GM18907 (cell line): Measurements from ENCODE around the gene CADPS.

Experiments
- ATAC-seq: cut with Tn5 transposase; IDR thresholded peaks from one replicate; pipeline ENCODE4 v1.9.1; 2021; ENCODE audit warnings: mild to moderate bottlenecking, moderate library complexity; ENCODE audit not compliant: unreplicated experiment

The CADPS gene

DNA sequence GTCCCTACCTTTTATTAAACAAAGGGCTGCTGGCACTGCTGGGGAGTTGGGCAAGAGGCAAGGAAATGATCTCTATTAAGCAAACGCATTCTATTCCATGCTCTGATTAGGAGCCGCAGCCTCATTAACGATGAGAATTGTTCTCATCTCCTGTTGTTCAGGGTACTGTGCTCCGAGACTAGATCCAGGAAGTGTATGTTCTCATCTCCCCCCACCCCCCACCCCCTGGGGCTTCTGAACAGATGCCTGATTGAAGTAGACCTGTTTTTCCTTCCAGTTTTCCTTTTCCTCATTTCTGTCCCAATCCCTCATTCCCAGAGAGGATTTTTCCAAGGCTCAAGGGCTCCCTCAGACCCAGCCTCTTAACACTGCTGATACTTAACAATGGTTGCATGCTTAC is 420.3 kb downstream of the CADPS start:
- ATAC-seq = no peak

DNA sequence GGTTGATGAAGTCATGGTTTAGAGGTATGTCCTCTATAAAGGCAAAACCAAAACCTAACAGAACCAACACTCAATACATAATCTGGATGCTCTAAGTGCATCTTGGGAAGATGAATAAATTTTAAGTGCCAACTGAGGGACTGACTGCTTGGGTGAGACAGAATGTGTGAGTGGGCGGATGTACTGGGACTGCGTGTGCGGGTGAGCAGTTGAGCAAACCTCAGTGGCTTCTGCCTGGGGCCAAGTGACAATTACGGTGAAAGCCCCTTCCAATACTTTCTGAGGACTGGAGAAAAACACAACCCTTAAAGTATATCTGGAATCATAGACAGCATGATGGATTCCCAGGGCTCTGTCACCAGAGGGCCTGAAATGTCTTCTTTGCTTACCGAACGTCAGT is 421.8 kb downstream of the CADPS start:
- no peak for ATAC-seq

DNA sequence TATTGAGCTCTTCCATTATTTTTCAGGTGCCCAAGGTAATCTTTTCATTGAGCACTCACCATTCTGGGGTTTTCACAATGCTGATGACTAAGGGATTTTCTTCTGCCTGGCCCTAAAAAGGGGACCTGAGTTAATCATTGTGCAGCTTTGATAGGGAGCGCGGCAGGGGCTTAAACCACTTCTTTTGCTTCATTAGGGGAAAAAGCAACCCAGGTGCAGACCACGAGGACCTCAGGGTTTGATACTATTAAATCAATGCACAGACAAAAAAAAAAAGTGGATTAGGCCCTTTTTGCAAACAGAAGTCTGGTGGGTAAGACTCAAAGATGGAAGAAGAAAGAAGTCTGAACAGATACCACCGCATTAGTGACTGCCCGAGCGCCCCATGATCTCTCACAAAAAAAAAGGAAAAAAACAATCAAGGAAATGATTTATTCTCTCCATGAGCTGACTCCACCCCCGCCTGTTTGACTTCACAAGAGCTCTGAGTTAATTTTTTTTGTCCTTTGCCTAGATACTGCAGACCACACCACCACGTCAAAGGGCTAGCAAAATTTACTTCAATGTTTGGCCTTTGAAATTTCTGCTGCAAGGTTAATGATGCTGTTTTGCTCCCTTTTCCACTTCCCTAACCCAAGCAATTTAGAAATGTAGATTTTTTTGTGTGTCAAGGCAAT is 423.9 kb downstream of the CADPS start:
- ATAC-seq = no peak

DNA sequence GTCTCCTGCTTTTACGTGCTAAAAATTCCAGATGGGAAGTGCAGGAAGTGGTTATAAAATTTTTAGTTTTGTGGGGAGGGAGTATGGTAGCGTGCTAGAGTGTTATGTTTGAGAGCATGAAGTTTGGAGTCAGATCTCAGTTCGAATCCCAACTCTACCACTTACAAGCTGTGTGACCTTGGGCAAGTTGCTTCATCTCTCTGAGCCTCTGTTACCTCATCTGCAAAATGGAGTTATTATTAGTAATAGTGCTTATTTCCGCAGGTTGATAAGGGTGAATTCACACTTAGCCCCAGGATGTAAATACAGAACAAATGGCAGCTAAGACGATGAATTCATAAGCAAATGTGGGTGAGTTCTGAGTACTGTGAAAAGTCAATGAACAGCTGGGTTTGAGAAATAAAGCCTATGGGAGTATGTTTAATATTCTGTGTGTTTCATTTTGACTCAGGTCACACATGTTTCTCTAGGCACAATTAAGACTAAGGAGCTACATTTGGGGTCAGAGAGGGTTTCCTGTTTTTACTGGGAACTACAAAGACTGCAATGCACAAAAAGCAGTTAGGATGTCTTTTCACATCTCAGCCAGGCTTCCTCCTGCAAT is 428.8 kb downstream of the CADPS start:
- ATAC-seq = peak; percentile 84

DNA sequence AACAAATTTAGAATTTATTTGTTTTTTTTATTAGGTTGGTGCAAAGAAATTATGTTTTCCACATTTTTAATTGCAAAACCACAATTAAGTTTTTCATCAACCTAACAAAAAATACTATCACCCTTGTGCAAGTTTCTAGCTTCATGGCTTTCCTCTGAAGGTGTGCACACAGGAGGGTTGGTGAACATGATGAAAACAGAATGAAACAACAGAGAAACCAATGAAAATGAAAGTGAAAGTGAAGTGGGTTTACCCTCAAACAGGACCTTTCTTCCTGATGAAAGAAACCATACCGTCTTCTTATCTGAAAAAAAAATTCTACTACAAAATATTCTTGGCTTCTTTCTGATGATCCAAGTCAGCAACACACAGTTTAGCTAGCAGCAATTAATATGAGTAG is 429.9 kb downstream of the CADPS start:
- ATAC-seq = no peak

DNA sequence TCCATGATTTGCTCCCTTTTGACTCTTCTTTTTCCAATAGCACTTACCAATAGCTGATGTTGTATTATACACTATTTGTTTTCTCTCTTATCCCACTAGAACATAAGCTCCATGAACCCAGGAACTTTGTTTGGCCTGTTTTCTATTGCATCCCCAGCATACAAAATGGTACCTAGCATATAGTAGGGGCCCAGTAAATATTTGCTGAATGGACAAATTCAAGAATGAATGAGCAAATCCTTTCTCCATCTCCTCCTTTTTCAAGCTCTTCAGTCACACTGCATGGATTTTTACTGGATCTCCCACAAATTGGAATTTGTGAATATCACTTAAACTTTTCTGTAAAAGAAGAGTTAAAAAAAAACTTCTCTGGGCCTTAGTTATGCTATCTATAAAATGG is 435.2 kb downstream of the CADPS start:
- no peak for ATAC-seq

DNA sequence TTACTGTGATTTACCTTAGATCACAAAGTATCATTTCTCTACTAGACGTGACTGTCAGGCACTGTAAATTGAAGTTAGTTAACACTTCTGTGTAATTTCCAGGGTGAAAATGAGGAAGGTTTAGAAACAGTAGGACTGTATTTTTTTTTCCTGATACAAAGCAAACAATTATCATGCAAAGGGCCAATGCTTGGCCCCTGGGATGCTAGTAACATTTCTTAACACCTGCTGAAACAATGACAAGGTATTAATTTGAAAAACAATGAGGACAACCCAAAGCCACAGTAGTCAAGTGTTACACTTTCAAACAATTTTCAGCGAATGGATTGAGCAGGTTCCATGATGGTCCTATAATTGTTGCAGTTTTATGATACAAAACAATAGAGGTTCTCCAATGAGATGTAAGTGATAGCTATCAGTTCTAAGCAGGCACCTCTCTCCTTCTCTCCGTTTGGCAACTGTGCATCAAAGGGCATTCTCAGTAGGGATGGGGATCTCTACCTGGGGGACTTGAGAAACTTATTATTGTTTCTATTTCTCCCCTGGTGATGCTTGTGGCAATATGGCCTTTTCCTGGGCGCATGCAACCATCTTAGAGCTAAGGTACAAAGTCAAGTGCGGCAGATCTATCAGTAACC is 435.9 kb downstream of the CADPS start:
- ATAC-seq = no peak

DNA sequence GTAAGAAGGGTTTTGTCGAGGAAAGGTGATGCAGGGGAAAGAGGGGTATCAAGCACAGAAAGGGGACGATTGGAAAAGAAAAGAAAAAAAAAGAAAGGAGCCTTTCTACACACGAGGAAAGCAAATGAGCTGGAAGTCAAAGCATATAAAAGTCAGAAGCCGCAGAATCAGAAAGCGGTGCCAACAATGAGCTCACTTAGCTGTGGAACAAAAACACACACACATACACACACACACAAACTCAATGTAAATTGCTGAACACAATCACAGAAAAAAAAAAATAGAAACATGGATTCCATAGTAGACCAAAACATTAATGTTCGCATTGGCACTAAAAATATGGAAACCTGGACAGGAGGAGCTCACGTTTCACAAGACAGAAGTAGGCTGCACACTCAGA is 438.4 kb downstream of the CADPS start:
- ATAC-seq = no peak

DNA sequence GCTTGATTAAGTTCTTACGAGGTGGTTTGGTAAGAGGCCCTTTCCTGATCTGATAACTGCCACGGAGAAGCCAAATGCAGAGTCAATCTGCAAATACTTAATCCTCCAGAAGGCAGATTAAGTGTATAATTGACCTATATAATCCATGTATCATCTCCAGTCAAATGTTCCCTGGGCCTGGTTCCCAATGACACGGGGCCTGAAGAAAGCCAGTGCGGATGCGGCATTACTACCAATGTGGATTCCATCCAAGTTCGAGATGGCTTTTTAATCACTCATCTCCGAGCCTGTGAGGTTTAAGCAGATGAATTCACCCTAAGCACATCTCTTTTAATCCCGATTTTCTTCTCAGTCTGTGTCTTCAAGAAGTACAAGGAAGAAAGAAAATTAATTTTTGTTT is 441.8 kb downstream of the CADPS start:
- no peak for ATAC-seq

DNA sequence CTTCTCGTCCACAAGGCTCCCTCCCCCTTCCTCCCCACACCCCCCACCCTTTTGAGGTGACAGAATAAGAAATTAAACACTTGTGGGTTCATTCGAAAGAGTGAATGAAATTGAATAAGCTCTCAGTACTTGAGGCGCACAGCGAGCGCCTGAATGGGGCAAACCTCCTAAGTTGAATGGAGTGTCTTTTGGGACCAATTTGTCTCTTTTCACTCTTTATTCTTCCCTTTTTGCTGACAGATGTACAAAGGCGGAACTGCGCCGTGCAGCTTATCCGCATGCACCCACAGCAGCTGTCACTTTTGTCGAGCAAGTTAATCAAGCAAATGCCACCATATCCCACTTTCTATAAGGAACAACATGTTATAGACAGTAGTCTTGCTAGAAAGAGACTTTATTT is 454.0 kb downstream of the CADPS start:
- ATAC-seq = no peak

DNA sequence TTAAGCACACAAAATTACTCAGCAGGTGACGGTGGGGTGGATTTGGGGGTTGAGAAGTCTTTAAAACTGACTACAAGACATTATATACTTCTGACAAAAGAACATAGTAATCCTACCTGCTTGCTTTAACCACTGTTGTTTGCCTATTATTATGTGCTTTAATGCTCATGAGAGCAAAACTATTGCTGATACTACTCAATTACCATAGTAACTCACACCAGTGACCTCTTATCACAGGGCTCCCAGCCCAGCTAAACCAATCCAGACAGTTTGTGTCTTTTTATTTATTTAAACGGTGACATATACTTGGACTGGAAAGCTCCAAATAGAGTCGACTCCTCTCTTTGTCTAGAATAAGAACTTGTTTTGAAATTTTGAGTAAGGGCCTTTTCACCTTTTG is 459.1 kb downstream of the CADPS start:
- ATAC-seq = no peak

DNA sequence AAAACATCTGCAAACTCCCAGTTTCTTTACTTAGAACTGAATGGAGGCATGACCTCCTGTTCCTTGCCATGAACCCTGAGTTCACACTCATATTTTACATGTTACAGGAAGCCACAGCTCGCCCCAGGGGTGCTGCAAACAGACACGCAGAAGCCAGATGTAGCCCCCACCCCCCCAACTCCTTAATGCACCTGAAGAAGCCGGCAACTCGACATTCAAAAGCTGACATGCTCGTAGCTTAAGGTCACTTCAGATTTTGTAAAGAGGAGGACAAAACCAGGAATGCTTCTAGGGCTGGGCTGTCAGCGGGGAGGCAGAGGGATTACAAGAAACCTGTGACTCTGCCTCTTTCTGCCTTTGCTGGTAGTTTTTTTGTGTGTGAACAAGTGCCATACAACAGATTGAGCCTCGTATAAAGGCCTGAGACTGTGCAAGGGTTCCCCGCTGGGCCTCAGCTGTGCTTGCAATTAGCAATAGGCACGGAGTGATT is 459.9 kb downstream of the CADPS start:
- ATAC-seq = no peak

DNA sequence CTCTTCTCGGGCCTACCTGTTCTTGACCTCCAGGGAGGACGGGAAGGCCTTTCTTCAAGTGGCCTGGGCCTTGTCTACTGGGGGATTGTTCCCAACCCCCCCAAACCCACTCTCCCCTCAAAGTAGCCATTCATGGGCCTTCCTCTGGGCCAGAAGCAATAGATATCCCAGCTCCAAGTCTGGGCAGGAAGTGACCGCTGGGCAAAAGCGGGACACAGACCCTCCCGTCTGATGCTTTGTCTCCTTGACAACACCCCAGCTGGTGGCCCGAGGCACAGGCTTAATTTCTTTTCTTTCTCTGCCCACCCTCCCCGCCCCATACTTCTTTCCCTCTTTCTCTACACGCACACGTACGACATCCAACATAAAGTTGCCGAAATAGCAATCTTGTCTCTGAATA is 460.4 kb downstream of the CADPS start:
- ATAC-seq = no peak

DNA sequence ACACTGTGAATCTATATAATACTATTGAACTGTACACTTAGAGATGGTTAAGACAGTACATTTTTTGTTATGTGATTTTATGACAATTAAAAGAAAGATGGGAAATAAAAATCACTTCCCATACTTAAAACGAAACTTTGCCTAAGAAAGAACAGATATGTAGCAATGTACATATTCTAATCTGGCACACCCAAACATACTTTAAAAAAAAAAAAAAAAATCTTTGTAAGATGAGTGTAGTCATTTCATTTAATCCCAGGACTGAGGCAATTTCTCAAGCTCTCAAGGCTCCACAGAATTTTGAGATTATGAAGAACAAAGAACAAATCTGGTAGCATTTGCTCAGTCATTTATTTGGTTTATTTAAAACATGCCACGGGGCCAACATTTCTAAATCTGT is 461.5 kb downstream of the CADPS start:
- ATAC-seq = no peak

DNA sequence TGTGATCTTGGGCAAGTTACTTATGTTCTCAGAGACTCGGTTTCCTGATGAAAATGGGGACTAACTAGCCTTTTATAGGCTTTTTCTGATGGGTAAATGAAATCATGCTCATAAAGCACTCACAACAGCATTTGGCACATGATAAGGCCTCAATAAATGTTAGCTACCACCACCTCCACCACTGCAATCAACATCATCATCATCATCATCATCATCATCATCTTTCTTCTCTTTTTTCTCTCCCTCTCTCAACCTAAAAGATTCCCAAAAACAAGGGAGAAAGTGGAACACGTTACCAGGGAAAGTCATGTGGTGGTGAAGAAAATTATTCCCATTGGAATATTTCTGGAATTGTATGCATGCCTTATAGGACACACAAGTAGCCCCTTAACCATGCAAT is 468.3 kb downstream of the CADPS start:
- no peak for ATAC-seq

DNA sequence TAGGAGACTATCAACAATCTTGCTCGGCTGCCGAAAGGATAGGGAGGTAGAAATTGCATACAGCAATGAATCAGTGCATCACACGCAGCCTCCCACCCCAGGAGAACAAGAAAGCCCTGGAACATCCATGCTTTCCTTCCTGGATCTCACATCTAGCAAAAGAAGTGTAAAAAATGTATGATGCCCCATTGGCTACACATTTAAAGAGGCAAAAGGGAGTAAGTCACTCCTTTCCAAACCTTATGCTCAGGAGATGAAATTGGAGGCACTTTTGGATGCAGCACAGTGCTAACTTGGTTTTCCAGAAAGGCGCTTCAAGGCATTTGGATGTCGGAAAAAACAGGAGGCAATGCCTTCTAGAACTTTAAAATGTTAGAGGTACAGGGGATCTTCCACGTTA is 469.6 kb downstream of the CADPS start:
- ATAC-seq = no peak

DNA sequence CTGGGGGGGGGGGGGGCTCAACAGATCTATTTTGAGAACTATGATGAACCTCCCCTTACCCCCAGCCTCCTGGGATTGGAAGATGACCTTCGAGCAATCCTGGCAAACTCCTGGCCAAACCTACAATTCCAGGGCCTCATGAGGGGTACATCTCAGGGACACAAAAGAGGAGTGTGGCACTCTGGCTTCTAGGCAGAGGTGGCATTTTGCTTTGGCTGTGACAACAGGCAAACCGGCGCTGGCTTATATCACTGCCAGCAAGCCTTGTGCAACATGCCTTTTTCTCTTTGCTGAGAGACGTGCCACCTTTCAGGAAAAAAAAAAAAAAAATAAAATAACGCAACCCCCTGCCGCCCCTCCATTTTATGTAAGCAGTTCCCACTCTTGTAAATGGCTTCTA is 470.1 kb downstream of the CADPS start:
- no peak for ATAC-seq

DNA sequence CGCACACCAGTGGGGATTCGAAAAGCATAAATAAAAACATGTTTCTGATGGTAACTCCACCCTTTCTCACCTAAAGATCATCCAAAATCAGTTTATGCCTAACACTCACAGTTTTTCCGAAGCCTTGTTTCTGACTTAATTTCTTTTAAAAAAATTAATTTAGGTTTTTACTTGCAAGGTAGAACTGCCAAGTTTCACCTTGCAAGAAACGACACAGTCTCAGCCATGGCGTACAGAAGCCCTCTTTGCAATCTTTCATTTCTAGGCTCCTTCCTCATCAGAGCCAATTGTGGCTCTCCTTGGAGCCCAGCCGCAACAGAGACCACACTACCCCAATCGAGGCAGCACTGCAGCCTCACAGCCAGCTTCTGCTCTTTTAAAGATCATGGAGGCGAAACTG is 470.9 kb downstream of the CADPS start:
- ATAC-seq = no peak

DNA sequence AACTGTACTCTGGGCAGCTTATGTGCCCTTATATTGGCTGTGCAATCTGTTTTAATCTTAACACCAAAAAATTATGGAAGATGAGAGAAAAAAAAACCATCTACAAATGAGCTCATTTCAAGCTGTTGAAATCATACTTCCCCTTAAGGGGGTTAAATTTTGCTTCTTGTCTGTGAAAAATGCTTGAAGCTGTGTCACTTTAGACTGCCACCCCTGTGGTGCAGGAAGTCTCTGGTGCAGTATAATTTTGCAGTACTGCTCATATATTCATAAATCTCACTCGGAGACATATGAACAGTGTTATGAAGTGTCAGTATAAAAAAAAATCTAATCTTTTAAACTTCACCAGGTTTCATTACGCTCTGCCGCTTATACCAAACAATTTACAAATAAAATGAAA is 471.5 kb downstream of the CADPS start:
- no peak for ATAC-seq

DNA sequence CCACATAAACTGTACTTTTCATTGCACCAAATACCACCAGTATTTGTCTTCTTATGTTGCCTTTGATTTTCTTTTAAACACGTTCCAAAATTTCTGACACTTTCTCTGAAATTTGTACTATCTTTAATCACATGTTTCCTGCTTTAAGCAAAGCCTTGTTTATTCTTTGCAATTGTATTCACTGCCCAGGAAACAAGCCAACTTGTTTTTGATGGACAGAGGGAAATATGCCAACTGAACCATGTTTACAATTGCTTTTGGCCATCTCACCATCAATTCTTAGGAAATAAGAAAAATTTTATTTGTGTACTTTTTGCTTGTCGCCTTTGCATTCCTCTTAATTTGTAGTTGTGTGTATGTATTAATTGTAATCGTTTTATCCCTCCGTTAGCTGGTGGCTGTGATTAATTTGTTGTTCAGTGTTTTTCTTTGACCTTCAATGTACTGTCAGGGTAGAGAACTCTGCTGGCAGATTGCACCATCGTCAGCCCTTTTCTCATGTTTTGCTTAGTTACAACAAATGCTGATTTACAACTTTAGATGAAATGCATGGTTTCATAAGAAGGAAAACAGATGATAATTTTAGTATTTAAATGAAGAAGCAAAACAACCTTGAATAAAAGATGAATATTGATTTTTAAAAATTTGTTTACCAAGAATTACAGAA is 482.5 kb downstream of the CADPS start:
- no peak for ATAC-seq

DNA sequence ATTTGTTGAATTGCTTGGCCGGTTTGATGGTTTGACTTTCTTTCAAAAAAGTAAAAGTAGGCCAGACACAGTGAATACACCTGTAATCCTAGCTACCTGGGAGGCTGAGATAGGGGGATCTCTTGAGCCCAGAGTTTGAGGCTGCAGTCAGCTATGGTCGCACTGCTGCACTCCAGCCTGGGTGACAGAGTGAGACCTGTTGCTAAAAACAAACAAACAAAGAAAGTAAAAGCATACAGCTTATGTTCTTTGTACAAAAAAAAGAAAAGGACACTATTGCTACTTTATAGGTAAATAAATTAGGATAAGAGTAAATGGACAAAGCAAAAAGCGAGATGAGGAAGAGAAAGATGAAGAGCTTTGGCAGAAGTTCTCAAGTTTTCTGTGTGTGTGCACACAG is 488.0 kb downstream of the CADPS start:
- ATAC-seq = no peak

DNA sequence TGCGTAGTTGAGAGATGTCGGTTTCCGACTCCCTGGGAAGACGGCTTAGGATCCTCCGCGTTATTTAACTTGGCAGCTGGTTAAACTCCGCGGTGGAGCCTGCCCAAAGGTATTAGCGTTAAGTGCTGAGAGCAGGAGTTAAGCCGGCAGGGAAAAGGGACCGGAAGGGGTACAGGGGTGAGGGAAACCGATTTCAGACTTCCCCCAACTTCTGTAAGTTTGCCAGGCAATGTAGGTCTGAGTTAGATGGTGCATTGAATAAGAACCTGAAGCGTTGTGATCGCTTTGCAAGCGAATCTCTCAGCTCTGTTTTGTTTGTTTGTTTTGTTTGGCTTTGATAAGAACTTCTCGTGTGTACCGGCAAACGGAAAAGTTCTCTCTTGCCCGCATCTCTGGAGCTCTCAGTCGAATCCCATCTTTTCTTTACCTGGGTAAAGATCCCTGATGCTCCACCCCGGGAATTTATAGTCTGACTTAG is 495.9 kb downstream of the CADPS start:
- no peak for ATAC-seq
